Thymus (tissue), 11 donors: ENCODE results near the gene KCTD7. TPM values are rescaled to one million over a fixed set of nuclear protein-coding genes. Genes with fewer than 3 reads are reported as not detected.
"Not testable (repeated sequence)": the region's sequence is repeated elsewhere in the genome, so short reads cannot be mapped to it uniquely, and the experiment has no call there.

Experiments used
- DNase-seq, 9 donors: peaks; one replicate each; pipeline ENCODE4 v3.0.0-alpha.2; 2013; ENCODE audit warnings: low spot score in 9 of 9, low read depth in 6 of 9, missing footprints in 1 of 9
- H3K27ac ChIP-seq, 2 donors: one replicate each; pipeline ENCODE4 v1.5.1; 2013; ENCODE audit warnings: control low read depth in 1 of 2, low read depth in 1 of 2, low read length in 1 of 2, mild to moderate bottlenecking in 1 of 2, moderate library complexity in 1 of 2
- H3K27me3 ChIP-seq, 2 donors: one replicate each; pipeline ENCODE4 v1.5.1; 2013; ENCODE audit warnings: low read length in 1 of 2; ENCODE audit not compliant: control insufficient read depth in 2 of 2, insufficient read depth in 1 of 2
- H3K36me3 ChIP-seq, 2 donors: one replicate each; pipeline ENCODE4 v1.5.1; 2013; ENCODE audit warnings: low read length in 1 of 2, mild to moderate bottlenecking in 1 of 2, moderate library complexity in 1 of 2; ENCODE audit not compliant: control insufficient read depth in 2 of 2, insufficient read depth in 2 of 2
- H3K4me1 ChIP-seq, 2 donors: one replicate each; pipeline ENCODE4 v1.5.1; 2013; ENCODE audit warnings: low read length in 2 of 2; ENCODE audit not compliant: control insufficient read depth in 2 of 2, insufficient read depth in 2 of 2
- H3K4me3 ChIP-seq, 2 donors: one replicate each; pipeline ENCODE4 v1.5.1; 2013; ENCODE audit warnings: low read length in 2 of 2, control low read depth in 1 of 2, mild to moderate bottlenecking in 1 of 2
- H3K9me3 ChIP-seq, 2 donors: one replicate each; pipeline ENCODE4 v1.5.1; 2013; ENCODE audit warnings: low read length in 1 of 2, mild to moderate bottlenecking in 1 of 2; ENCODE audit not compliant: control insufficient read depth in 2 of 2, insufficient read depth in 1 of 2
- WGBS: extraction: QIAGEN DNeasy Blood & Tissue Kit; methylation state at CpG from one replicate; pipeline ENCODE4 v1.1.7; 2013; 5-methylcytosine and 5-hydroxymethylcytosine counted together
- polyA plus RNA-seq: library from polyadenylated mRNA; stranded (reverse); fragments of 200-250 nt; gene quantifications from one replicate; pipeline ENCODE4 v1.2.3, GENCODE V29; 2013
- total RNA-seq: library from RNA; stranded (reverse); fragments of 120-200 nt; gene quantifications from one replicate; pipeline ENCODE4 v1.2.4, GENCODE V29; 2013
- donor health status: healthy.

KCTD7 gene
- total and polyA plus RNA-seq, 2 donors = 3.3 to 7.0 TPM

DNA sequence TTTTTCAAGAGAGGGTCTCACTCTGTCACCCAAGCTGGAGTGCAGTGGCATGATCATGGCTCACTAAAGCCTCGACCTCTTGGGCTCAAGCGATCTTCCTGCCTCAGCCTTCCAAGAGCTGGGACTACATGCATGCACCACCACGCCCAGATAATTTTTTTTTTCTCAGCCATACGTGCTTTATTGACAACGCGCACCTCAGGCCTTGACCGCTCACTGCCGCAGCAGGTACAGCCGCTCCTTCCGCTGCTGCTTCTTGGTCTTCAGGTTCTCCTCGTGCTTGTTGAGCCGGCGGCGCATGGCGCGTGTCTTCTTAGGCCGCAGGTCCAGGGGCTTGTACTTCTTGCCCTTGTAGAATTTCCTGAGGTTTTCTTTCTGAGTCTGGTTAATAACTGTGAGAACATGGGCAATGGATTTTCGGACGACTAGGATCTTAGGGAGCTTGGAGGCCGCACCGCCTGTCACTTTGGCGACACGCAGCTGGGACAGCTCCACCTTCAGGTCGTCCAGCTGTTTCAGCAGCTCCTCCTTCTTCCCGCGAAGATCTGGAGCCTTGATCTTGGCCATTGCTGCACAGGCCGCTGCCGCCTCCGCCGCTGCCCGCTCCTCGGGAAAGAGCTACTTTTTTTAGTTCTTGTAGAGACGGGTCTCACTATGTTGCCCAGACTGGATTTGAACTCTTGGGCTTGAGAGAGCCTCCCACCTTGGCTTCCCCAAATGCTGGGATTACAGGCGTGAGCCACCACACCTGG, 22.0 kb upstream of the KCTD7 start:
- not testable (repeated sequence) for DNase-seq

DNA sequence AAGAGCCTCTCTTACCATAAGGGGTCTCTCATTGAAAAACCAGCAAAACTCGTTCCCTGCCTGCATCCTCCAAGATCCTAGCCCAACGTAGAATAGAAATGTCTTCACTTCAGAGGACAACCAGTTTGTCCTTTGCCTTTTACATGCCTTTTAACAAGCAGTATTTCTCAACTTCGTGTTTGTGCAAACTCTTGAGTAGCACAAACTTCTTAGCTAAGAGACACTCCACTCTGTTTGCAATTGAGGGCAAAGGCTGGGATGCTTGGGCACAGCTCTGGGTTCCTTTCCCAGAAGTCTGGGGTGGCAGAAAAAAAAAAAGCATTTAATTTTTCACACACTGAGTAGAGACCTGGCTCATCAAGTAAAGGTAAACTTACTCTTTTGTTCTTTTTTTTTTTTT, 19.5 kb upstream of the KCTD7 start:
- no peak for DNase-seq

More for the DNA sequence above, 22.0 kb upstream of the KCTD7 start:
- H3K4me1 ChIP-seq, H3K4me3 ChIP-seq, H3K27me3 ChIP-seq, H3K9me3 ChIP-seq, H3K36me3 ChIP-seq, H3K27ac ChIP-seq: not testable (repeated sequence)
- WGBS = 97% methylated on average over 34 of the region's 34 CpGs

GRCh38 chr7:66614596-66614995, 14.1 kb upstream of the KCTD7 start:
- H3K27me3 ChIP-seq, H3K27ac ChIP-seq, H3K4me3 ChIP-seq, H3K9me3 ChIP-seq, DNase-seq, H3K4me1 ChIP-seq, H3K36me3 ChIP-seq: not testable (repeated sequence)
- WGBS = 98% methylated on average over 33 of the region's 33 CpGs

More for the DNA sequence above, 19.5 kb upstream of the KCTD7 start:
- Histone ChIP-seq H3K4me3 (no peak overlapping the region), H3K27me3 (no peaks in the 10 kb centered on the region), H3K36me3 (no peaks in the 10 kb centered on the region), H3K27ac (no peak overlapping the region), H3K4me1 (no peaks in the 10 kb centered on the region), H3K9me3 (no peaks in the 10 kb centered on the region)
- 79% methylated on average over 3 of the region's 3 CpGs for WGBS

GRCh38 chr7:66615699-66616098, 13.0 kb upstream of the KCTD7 start:
- H3K4me3 ChIP-seq = no peak overlapping the region
- no peak overlapping the region for H3K27ac ChIP-seq
- H3K36me3 ChIP-seq = no peaks in the 10 kb centered on the region
- H3K9me3 ChIP-seq = no peaks in the 10 kb centered on the region
- 87% methylated on average over 1 of the region's 1 CpG for WGBS
- no peaks in the 10 kb centered on the region for H3K4me1 ChIP-seq
- no peaks in the 10 kb centered on the region for H3K27me3 ChIP-seq
- no peak for DNase-seq

DNA sequence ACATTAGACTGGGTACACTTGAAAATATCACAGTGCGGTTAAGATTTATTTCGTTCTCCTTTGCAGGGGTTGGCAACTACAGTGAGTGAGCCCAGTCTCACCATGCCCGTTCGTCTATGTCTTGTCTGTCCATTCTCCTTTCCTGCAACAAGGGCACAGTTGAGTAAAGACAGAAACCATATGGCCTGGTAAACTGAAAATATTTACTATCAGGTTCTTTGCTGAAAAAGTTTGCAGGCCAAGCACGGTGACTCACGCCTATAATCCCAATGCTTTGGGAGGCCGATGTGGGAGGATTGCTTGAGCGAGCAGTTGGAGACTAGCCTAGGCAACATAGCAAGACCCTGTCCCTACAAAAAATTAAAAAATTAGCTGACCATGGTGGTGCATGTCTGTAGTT, 11.4 kb upstream of the KCTD7 start:
- Histone ChIP-seq H3K27ac (no peak overlapping the region), H3K4me3 (no peak overlapping the region), H3K36me3 (no peaks in the 10 kb centered on the region), H3K9me3 (no peaks in the 10 kb centered on the region), H3K27me3 (no peaks in the 10 kb centered on the region), H3K4me1 (no peaks in the 10 kb centered on the region)
- 99% methylated on average over 8 of the region's 8 CpGs for WGBS
- DNase-seq = no peak

DNA sequence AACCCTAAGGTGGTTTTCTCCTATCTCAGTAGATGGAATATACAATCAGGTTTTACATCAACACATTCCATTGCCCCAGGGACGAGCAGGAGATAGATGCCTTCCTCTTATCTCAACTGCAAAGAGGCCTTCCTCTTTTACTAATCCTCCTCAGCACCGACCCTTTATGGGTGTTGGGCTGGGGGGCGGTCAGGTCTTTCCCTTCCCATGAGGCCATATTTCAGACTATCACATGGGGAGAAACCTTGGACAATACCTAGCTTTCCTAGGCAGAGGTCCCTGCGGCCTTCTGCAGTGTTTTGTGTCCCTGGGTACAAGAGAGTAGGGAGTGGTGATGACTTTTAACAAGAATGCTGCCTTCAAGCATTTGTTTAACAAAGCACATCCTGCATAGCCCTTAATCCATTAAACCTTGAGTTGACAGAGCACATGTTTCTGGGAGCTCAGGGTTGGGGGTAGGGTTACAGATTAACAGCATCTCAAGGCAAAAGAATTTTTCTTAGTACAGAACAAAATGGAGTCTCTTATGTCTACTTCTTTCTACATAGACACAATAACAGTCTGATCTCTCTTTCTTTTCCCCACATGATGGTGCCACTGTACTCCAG, 9.2 kb upstream of the KCTD7 start:
- WGBS = 82% methylated on average over 4 of the region's 4 CpGs
- H3K4me1 ChIP-seq, DNase-seq, H3K4me3 ChIP-seq, H3K9me3 ChIP-seq, H3K36me3 ChIP-seq, H3K27ac ChIP-seq, H3K27me3 ChIP-seq: not testable (repeated sequence)

- H3K27ac ChIP-seq = no peak overlapping the region
- no peaks in the 10 kb centered on the region for H3K9me3 ChIP-seq
- WGBS = 96% methylated on average over 3 of the region's 3 CpGs
- H3K36me3 ChIP-seq = no peaks in the 10 kb centered on the region
- DNase-seq = no peak
- H3K4me3 ChIP-seq = no peak overlapping the region
- peaks cover 4 to 17% of the 10 kb centered on the region in 2 donors for H3K27me3 ChIP-seq
- H3K4me1 ChIP-seq = peaks cover 16 to 31% of the 10 kb centered on the region in 2 donors
These were observed 2.2 kb upstream of the KCTD7 start for GRCh38 chr7:66626331-66626934.

- WGBS = 31% methylated on average over 10 of the region's 10 CpGs
- Histone ChIP-seq H3K36me3 (no peaks in the 10 kb centered on the region), H3K27me3 (peaks cover 4 to 17% of the 10 kb centered on the region in 2 donors), H3K9me3 (no peaks in the 10 kb centered on the region), H3K4me3 (no peak overlapping the region), H3K27ac (no peak overlapping the region), H3K4me1 (peaks cover 22 to 37% of the 10 kb centered on the region in 2 donors)
- DNase-seq = peak in 2 of 9 donors; percentile 6 to 31
These were observed 1.5 kb upstream of the KCTD7 start for GRCh38 chr7:66627151-66627681.

- no peak for DNase-seq
- Histone ChIP-seq H3K4me3 (peak overlapping the region; percentile 86 to 97), H3K4me1 (peaks cover 22 to 37% of the 10 kb centered on the region in 2 donors), H3K9me3 (no peaks in the 10 kb centered on the region), H3K27me3 (peaks cover 4 to 17% of the 10 kb centered on the region in 2 donors), H3K36me3 (no peaks in the 10 kb centered on the region), H3K27ac (peak overlapping the region; percentile 79 to 80)
- 2% methylated on average over 18 of the region's 18 CpGs for WGBS
These were observed 760 bp upstream of the KCTD7 start for GRCh38 chr7:66627881-66628360.
